ENCODE measurements around the gene XXYLT1. TPM values are rescaled to one million over a fixed set of nuclear protein-coding genes. Genes with fewer than 3 reads are reported as not detected.

Gene XXYLT1
- total and polyA plus RNA-seq, 9 of the 15 experiments (the other 6 are each of a cell fraction or from before 2014, with no cell fraction given): 1.9 to 18.9 (median 15.0) TPM

GRCh38 chr3:195106418-195106906, 164.5 kb downstream of the XXYLT1 start:
- Histone ChIP-seq H3K27me3 (ENCODE audit: control insufficient read depth in 2 of 2, insufficient read depth in 2 of 2, low read length in 2 of 2) (no peaks in the 10 kb centered on the region), H2AFZ (ENCODE audit: low read depth, low read length) (peak overlapping the region; percentile 75), H3K4me2 (ENCODE audit: insufficient read depth, low read length) (peak overlapping the region; percentile 41), H3K4me1 (replicated peaks in 1 of 2; ENCODE audit: control insufficient read depth in 2 of 2, insufficient read depth in 2 of 2, low read length in 2 of 2) (peaks cover 14 to 15% of the 10 kb centered on the region in 2 experiments), H3K79me2 (ENCODE audit: control insufficient read depth, insufficient read depth, low read length) (no peaks in the 10 kb centered on the region), H3K9ac (ENCODE audit: insufficient read depth in 1 of 2, low read depth in 2 of 2, low read length in 2 of 2) (no peak overlapping the region), H3K27ac (ENCODE audit: extremely low read depth, low read depth, low read length) (no peak overlapping the region), H3K9me3 (replicated peaks; ENCODE audit: control insufficient read depth, insufficient read depth, low read depth, low read length) (no peaks in the 10 kb centered on the region), H4K20me1 (replicated peaks; ENCODE audit: control insufficient read depth, insufficient read depth, low read length) (no peaks in the 10 kb centered on the region), H3K36me3 (ENCODE audit: control insufficient read depth, insufficient read depth, low read length) (peaks cover 10% of the 10 kb centered on the region), H3K4me3 (no peak overlapping the region), H3K9me1 (ENCODE audit: control insufficient read depth, insufficient read depth, low read length) (peaks cover 9% of the 10 kb centered on the region)
- ChIA-PET POLR2A (interaction anchor here (0.6 to 1.6 kb wide), 2 partner anchors 9 to 358 kb away, joined by 3 to 5 read pairs; no protein-coding TSS in a partner anchor), CTCF (ENCODE audit: low intra/inter-chr PET ratio) (interaction anchor here (0.8 to 1.3 kb wide), 4 partner anchors 104 to 424 kb away, joined by 4 to 5 read pairs (median 4); no protein-coding TSS in a partner anchor)
- DNase-seq (ENCODE audit: extremely low read depth in 1 of 4, low spot score in 3 of 4): peak; percentile 78 to 89 (median 82)
- in situ Hi-C loops (cut with MboI): loop anchor here (10.0 kb wide), 1 partner anchor 422 kb away; the partner anchor contains the start of gene FAM43A
- BruUV-seq (replicated peaks): no TSS peak
- 5% methylated on average over 25 of the region's 29 CpGs for WGBS (ENCODE audit: insufficient coverage, low coverage, missing lambda C conversion rate)
- no peak for FAIRE-seq
- ATAC-seq: peak; percentile 95
- intact Hi-C loops (cut with micrococcal nuclease): loop anchor here (1.0 to 10.0 kb wide), 2 partner anchors 424 to 772 kb away; no protein-coding TSS in a partner anchor
- TF ChIP-seq CTBP1 (IDR thresholded peaks at IDR 0.05; ENCODE audit: borderline replicate concordance) (peak; percentile 67; the same call in 1 of the 2 replicates), KLF13 (tag; IDR thresholded peaks at IDR 0.05; ENCODE audit: borderline replicate concordance, low read depth) (no peak), KHSRP (IDR thresholded peaks at IDR 0.05) (no peak), CBFB (CRISPR knock-in tag; IDR thresholded peaks at IDR 0.05) (no peak), RAD21 (CRISPR knock-in tag; conservative IDR thresholded peaks at IDR 0.05 in 1 of 2, IDR thresholded peaks at IDR 0.05 in 1 of 2) (peak; percentile 87 to 90)
- TF ChIP-seq, protein P1, sequence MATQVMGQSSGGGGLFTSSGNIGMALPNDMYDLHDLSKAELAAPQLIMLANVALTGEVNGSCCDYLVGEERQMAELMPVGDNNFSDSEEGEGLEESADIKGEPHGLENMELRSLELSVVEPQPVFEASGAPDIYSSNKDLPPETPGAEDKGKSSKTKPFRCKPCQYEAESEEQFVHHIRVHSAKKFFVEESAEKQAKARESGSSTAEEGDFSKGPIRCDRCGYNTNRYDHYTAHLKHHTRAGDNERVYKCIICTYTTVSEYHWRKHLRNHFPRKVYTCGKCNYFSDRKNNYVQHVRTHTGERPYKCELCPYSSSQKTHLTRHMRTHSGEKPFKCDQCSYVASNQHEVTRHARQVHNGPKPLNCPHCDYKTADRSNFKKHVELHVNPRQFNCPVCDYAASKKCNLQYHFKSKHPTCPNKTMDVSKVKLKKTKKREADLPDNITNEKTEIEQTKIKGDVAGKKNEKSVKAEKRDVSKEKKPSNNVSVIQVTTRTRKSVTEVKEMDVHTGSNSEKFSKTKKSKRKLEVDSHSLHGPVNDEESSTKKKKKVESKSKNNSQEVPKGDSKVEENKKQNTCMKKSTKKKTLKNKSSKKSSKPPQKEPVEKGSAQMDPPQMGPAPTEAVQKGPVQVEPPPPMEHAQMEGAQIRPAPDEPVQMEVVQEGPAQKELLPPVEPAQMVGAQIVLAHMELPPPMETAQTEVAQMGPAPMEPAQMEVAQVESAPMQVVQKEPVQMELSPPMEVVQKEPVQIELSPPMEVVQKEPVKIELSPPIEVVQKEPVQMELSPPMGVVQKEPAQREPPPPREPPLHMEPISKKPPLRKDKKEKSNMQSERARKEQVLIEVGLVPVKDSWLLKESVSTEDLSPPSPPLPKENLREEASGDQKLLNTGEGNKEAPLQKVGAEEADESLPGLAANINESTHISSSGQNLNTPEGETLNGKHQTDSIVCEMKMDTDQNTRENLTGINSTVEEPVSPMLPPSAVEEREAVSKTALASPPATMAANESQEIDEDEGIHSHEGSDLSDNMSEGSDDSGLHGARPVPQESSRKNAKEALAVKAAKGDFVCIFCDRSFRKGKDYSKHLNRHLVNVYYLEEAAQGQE (IDR thresholded peaks at IDR 0.05; ENCODE audit: borderline replicate concordance): peak; percentile 81
- TF ChIP-seq, protein P1 (CRISPR knock-in tag; IDR thresholded peaks at IDR 0.05; ENCODE audit: low read depth): no peak
- TF ChIP-seq, protein P2, sequence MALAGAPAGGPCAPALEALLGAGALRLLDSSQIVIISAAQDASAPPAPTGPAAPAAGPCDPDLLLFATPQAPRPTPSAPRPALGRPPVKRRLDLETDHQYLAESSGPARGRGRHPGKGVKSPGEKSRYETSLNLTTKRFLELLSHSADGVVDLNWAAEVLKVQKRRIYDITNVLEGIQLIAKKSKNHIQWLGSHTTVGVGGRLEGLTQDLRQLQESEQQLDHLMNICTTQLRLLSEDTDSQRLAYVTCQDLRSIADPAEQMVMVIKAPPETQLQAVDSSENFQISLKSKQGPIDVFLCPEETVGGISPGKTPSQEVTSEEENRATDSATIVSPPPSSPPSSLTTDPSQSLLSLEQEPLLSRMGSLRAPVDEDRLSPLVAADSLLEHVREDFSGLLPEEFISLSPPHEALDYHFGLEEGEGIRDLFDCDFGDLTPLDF (CRISPR knock-in tag; IDR thresholded peaks at IDR 0.05): no peak
- TF ChIP-seq, protein P3, sequence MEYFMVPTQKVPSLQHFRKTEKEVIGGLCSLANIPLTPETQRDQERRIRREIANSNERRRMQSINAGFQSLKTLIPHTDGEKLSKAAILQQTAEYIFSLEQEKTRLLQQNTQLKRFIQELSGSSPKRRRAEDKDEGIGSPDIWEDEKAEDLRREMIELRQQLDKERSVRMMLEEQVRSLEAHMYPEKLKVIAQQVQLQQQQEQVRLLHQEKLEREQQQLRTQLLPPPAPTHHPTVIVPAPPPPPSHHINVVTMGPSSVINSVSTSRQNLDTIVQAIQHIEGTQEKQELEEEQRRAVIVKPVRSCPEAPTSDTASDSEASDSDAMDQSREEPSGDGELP (CRISPR knock-in tag; IDR thresholded peaks at IDR 0.05; ENCODE audit: borderline replicate concordance): peak; percentile 51; the same call in 1 of the 2 replicates

All from K562 (cell line).